8988T (cell line): ENCODE measurements around the gene TMEM94.
"Not testable (repeated sequence)": the region's sequence is repeated elsewhere in the genome, so short reads cannot be mapped to it uniquely, and the experiment has no call there.

Source experiments
- DNase-seq: peaks from one replicate; pipeline ENCODE4 v3.0.0; 2011

Gene TMEM94

GRCh38 chr17:75477490-75477862, 21.0 kb downstream of the TMEM94 start:
- DNase-seq: not testable (repeated sequence)

- DNase-seq: no peak
These were observed 22.1 kb downstream of the TMEM94 start for GRCh38 chr17:75478508-75478907.

- no peak for DNase-seq
These were observed 23.8 kb downstream of the TMEM94 start for GRCh38 chr17:75480281-75480680.

- DNase-seq: peak; percentile 8
These were observed 25.0 kb downstream of the TMEM94 start for GRCh38 chr17:75481194-75482068.

GRCh38 chr17:75482098-75482942, 25.9 kb downstream of the TMEM94 start:
- DNase-seq: no peak

- DNase-seq: peak; percentile 1
These were observed 29.3 kb downstream of the TMEM94 start for GRCh38 chr17:75485688-75486087.

GRCh38 chr17:75486151-75486550, 29.7 kb downstream of the TMEM94 start:
- no peak for DNase-seq

- no peak for DNase-seq
These were observed 30.5 kb downstream of the TMEM94 start for GRCh38 chr17:75486951-75487350.

GRCh38 chr17:75487351-75488070, 31.1 kb downstream of the TMEM94 start:
- DNase-seq: no peak

- DNase-seq: no peak
These were observed 32.5 kb downstream of the TMEM94 start for GRCh38 chr17:75488693-75489510.

- DNase-seq: no peak
These were observed 33.1 kb downstream of the TMEM94 start for GRCh38 chr17:75489511-75489955.

- no peak for DNase-seq
These were observed 33.8 kb downstream of the TMEM94 start for GRCh38 chr17:75490173-75490743.

- DNase-seq: no peak
These were observed 34.7 kb downstream of the TMEM94 start for GRCh38 chr17:75490953-75491649.

GRCh38 chr17:75491680-75492079, 35.2 kb downstream of the TMEM94 start:
- no peak for DNase-seq

GRCh38 chr17:75492555-75493168, 36.2 kb downstream of the TMEM94 start:
- no peak for DNase-seq

- DNase-seq: no peak
These were observed 37.2 kb downstream of the TMEM94 start for GRCh38 chr17:75493476-75494129.

- no peak for DNase-seq
These were observed 38.0 kb downstream of the TMEM94 start for GRCh38 chr17:75494326-75494877.

- no peak for DNase-seq
These were observed 39.6 kb downstream of the TMEM94 start for GRCh38 chr17:75496005-75496404.

- no peak for DNase-seq
These were observed 41.7 kb downstream of the TMEM94 start for GRCh38 chr17:75498039-75498725.
